ENCODE data around the gene PPFIBP1.
A peak's percentile ranks its signal among the peaks of the same experiment; 100 is the strongest.
"Not testable (repeated sequence)": the region's sequence is repeated elsewhere in the genome, so short reads cannot be mapped to it uniquely, and the experiment has no call there.

Gene PPFIBP1

GRCh38 chr12:27515671-27516070, 8.3 kb upstream of the PPFIBP1 start:
- no peak for DNase-seq

- no peak for DNase-seq
Measured at GRCh38 chr12:27516625-27517024, 7.4 kb upstream of the PPFIBP1 start.

GRCh38 chr12:27517546-27517945, 6.5 kb upstream of the PPFIBP1 start:
- no peak for DNase-seq

GRCh38 chr12:27517961-27518665, 5.9 kb upstream of the PPFIBP1 start:
- no peak for DNase-seq

- DNase-seq = no peak
Measured at GRCh38 chr12:27521066-27521465, 2.9 kb upstream of the PPFIBP1 start.

- no peak for DNase-seq
Measured at GRCh38 chr12:27521981-27522380, 2.0 kb upstream of the PPFIBP1 start.

- no peak for DNase-seq
Measured at GRCh38 chr12:27523305-27523641, 733 bp upstream of the PPFIBP1 start.

GRCh38 chr12:27524494-27524835, 459 bp downstream of the PPFIBP1 start:
- DNase-seq = no peak

GRCh38 chr12:27524839-27525753, 1.1 kb downstream of the PPFIBP1 start:
- DNase-seq = peak; percentile 13

GRCh38 chr12:27527512-27527911, 3.5 kb downstream of the PPFIBP1 start:
- DNase-seq = no peak

- no peak for DNase-seq
Measured at GRCh38 chr12:27528788-27529187, 4.8 kb downstream of the PPFIBP1 start.

- DNase-seq = no peak
Measured at GRCh38 chr12:27530157-27530922, 6.3 kb downstream of the PPFIBP1 start.

GRCh38 chr12:27531896-27532295, 7.9 kb downstream of the PPFIBP1 start:
- no peak for DNase-seq

GRCh38 chr12:27534060-27534764, 10.2 kb downstream of the PPFIBP1 start:
- no peak for DNase-seq

- no peak for DNase-seq
Measured at GRCh38 chr12:27534765-27535161, 10.8 kb downstream of the PPFIBP1 start.

GRCh38 chr12:27535318-27535717, 11.3 kb downstream of the PPFIBP1 start:
- DNase-seq = no peak

GRCh38 chr12:27537855-27538675, 14.1 kb downstream of the PPFIBP1 start:
- DNase-seq = no peak

GRCh38 chr12:27539191-27539631, 15.2 kb downstream of the PPFIBP1 start:
- no peak for DNase-seq

GRCh38 chr12:27541031-27541719, 17.2 kb downstream of the PPFIBP1 start:
- no peak for DNase-seq

GRCh38 chr12:27542628-27543027, 18.6 kb downstream of the PPFIBP1 start:
- peak; percentile 47 for DNase-seq

GRCh38 chr12:27544858-27545257, 20.9 kb downstream of the PPFIBP1 start:
- DNase-seq = not testable (repeated sequence)

All from T1000 (cell line).